Measurements from ENCODE around the gene ALDH16A1.

Gene ALDH16A1

GRCh38 chr19:49487277-49488045 lies 34.4 kb downstream of the ALDH16A1 start, which contains the start of gene RPL13A:
TSS of gene RPL13A (plus strand) at chr19:49487608. CDS start at chr19:49487630, 22 bp downstream.
- peak; percentile 99 to 100 for DNase-seq (ENCODE audit: extremely low read depth in 1 of 2, low read depth in 1 of 2)

GRCh38 chr19:49488046-49488862 lies 35.2 kb downstream of the ALDH16A1 start:
- DNase-seq (ENCODE audit: extremely low read depth in 1 of 2, low read depth in 1 of 2) = no peak

- no peak for DNase-seq (ENCODE audit: extremely low read depth in 1 of 2, low read depth in 1 of 2)
These were observed 36.0 kb downstream of the ALDH16A1 start for GRCh38 chr19:49488863-49489537.

GRCh38 chr19:49489601-49490167 lies 36.7 kb downstream of the ALDH16A1 start:
- DNase-seq (ENCODE audit: extremely low read depth in 1 of 2, low read depth in 1 of 2) = no peak

GRCh38 chr19:49490287-49491029 lies 37.4 kb downstream of the ALDH16A1 start:
- DNase-seq (ENCODE audit: extremely low read depth in 1 of 2, low read depth in 1 of 2) = no peak

GRCh38 chr19:49491030-49491803 lies 38.2 kb downstream of the ALDH16A1 start:
- no peak for DNase-seq (ENCODE audit: extremely low read depth in 1 of 2, low read depth in 1 of 2)

- no peak for DNase-seq (ENCODE audit: extremely low read depth in 1 of 2, low read depth in 1 of 2)
These were observed 39.0 kb downstream of the ALDH16A1 start for GRCh38 chr19:49491804-49492572.

GRCh38 chr19:49492573-49493405 lies 39.8 kb downstream of the ALDH16A1 start:
- DNase-seq (ENCODE audit: extremely low read depth in 1 of 2, low read depth in 1 of 2) = no peak

GRCh38 chr19:49496574-49497008 lies 43.6 kb downstream of the ALDH16A1 start:
- no peak for DNase-seq (ENCODE audit: extremely low read depth in 1 of 2, low read depth in 1 of 2)

GRCh38 chr19:49497047-49497788 lies 44.2 kb downstream of the ALDH16A1 start:
- DNase-seq (ENCODE audit: extremely low read depth in 1 of 2, low read depth in 1 of 2) = peak in 1 of 2 donors; percentile 57

GRCh38 chr19:49497789-49498103 lies 44.7 kb downstream of the ALDH16A1 start:
- DNase-seq (ENCODE audit: extremely low read depth in 1 of 2, low read depth in 1 of 2) = no peak

GRCh38 chr19:49498475-49498874 lies 45.5 kb downstream of the ALDH16A1 start:
- DNase-seq (ENCODE audit: extremely low read depth in 1 of 2, low read depth in 1 of 2) = no peak

- no peak for DNase-seq (ENCODE audit: extremely low read depth in 1 of 2, low read depth in 1 of 2)
These were observed 46.1 kb downstream of the ALDH16A1 start for GRCh38 chr19:49499030-49499670.

- DNase-seq (ENCODE audit: extremely low read depth in 1 of 2, low read depth in 1 of 2) = no peak
These were observed 50.0 kb downstream of the ALDH16A1 start for GRCh38 chr19:49502866-49503581.

GRCh38 chr19:49503582-49503962 lies 50.5 kb downstream of the ALDH16A1 start:
- DNase-seq (ENCODE audit: extremely low read depth in 1 of 2, low read depth in 1 of 2) = no peak

- DNase-seq (ENCODE audit: extremely low read depth in 1 of 2, low read depth in 1 of 2) = no peak
These were observed 53.6 kb downstream of the ALDH16A1 start for GRCh38 chr19:49506575-49507105.

All from stimulated activated CD8-positive, alpha-beta memory T cell treated with anti-CD3 and anti-CD28 coated beads, Interleukin-7, amount 100 ng/mL, for 48 hours (primary cell).